SK-N-SH treated with all-trans-retinoic acid at 6 μM for 48 hours (cell line): Measurements from ENCODE around the gene ADAMTSL1.

Experiments used
- ATAC-seq: fragments of 200-7000 bp; cut with Tn5 transposase; 3 replicates; pipeline ENCODE4 v1.9.1; 2020; ENCODE audit warnings: mild to moderate bottlenecking, moderate library complexity
- ARNTL ChIP-seq: fragments of 450-650 bp; formaldehyde crosslinking; IDR thresholded peaks from 2 replicates; pipeline ENCODE4 v1.5.0; 2020; ENCODE audit warnings: low read depth, mild to moderate bottlenecking, moderate library complexity, borderline replicate concordance
- BACH2 ChIP-seq: fragments of 250-450 bp; sonication (Bioruptor Pico); IDR thresholded peaks from 2 replicates; pipeline ENCODE4 v1.9.0; 2021; ENCODE audit warnings: mild to moderate bottlenecking, borderline replicate concordance
- CREB5 ChIP-seq: fragments of 250-450 bp; sonication (Bioruptor Pico); IDR thresholded peaks from 2 replicates; pipeline ENCODE4 v1.5.1; 2020; ENCODE audit warnings: low read depth, mild to moderate bottlenecking, moderate library complexity
- CSDC2 ChIP-seq: fragments of 250-450 bp; sonication (Bioruptor Pico); IDR thresholded peaks from 2 replicates; pipeline ENCODE4 v1.5.0; 2020; ENCODE audit warnings: mild to moderate bottlenecking, moderate library complexity
- CSRNP3 ChIP-seq: fragments of 250-450 bp; sonication (Bioruptor Pico); IDR thresholded peaks from 2 replicates; pipeline ENCODE4 v1.5.1; 2021; ENCODE audit warnings: mild to moderate bottlenecking, moderate library complexity
- ESRRG ChIP-seq: fragments of 250-450 bp; sonication (Bioruptor Pico); IDR thresholded peaks from 2 replicates; pipeline ENCODE4 v1.6.1; 2021; ENCODE audit warnings: mild to moderate bottlenecking
- GLIS3 ChIP-seq: fragments of 250-450 bp; sonication (Bioruptor Pico); IDR thresholded peaks from 2 replicates; pipeline ENCODE4 v1.5.0; 2020; ENCODE audit warnings: mild to moderate bottlenecking, moderate library complexity
- ISL1 ChIP-seq: fragments of 250-450 bp; sonication (Bioruptor Pico); IDR thresholded peaks from 2 replicates; pipeline ENCODE4 v2.1.2; 2022; ENCODE audit warnings: mild to moderate bottlenecking, moderate library complexity
- PATZ1 ChIP-seq: fragments of 250-450 bp; sonication (Bioruptor Pico); IDR thresholded peaks from 2 replicates; pipeline ENCODE4 v1.8.0; 2020; ENCODE audit warnings: mild to moderate bottlenecking, moderate library complexity, borderline replicate concordance
- POU6F1 ChIP-seq: fragments of 250-450 bp; sonication (Bioruptor Pico); IDR thresholded peaks from 2 replicates; pipeline ENCODE4 v1.8.0; 2021; ENCODE audit warnings: low read depth, mild to moderate bottlenecking, moderate library complexity, borderline replicate concordance
- PPARA ChIP-seq: fragments of 250-450 bp; sonication (Bioruptor Pico); IDR thresholded peaks from 2 replicates; pipeline ENCODE4 v1.5.0; 2020; ENCODE audit warnings: mild to moderate bottlenecking, borderline replicate concordance
- RARB ChIP-seq: fragments of 250-450 bp; sonication (Bioruptor Pico); IDR thresholded peaks from 2 replicates; pipeline ENCODE4 v1.8.0; 2021; ENCODE audit warnings: mild to moderate bottlenecking, moderate library complexity
- SNAI2 ChIP-seq: fragments of 250-450 bp; sonication (Bioruptor Pico); IDR thresholded peaks from 2 replicates; pipeline ENCODE4 v1.5.0; 2020; ENCODE audit warnings: mild to moderate bottlenecking, moderate library complexity
- TCF4 ChIP-seq: fragments of 250-450 bp; sonication (Bioruptor Pico); IDR thresholded peaks from 2 replicates; pipeline ENCODE4 v1.8.0; 2021; ENCODE audit warnings: mild to moderate bottlenecking, moderate library complexity, borderline replicate concordance
- TSHZ2 ChIP-seq: fragments of 250-450 bp; sonication (Bioruptor Pico); IDR thresholded peaks from 2 replicates; pipeline ENCODE4 v1.5.0; 2020; ENCODE audit warnings: mild to moderate bottlenecking, moderate library complexity
- ZC3H10 ChIP-seq: fragments of 250-450 bp; sonication (Bioruptor Pico); IDR thresholded peaks from 2 replicates; pipeline ENCODE4 v1.5.1; 2021; ENCODE audit warnings: mild to moderate bottlenecking, moderate library complexity
- ZFP3 ChIP-seq: fragments of 250-450 bp; sonication (Bioruptor Pico); IDR thresholded peaks from 2 replicates; pipeline ENCODE4 v1.5.0; 2020; ENCODE audit warnings: mild to moderate bottlenecking, moderate library complexity
- ZFP30 ChIP-seq: fragments of 450-650 bp; formaldehyde crosslinking; IDR thresholded peaks from 2 replicates; pipeline ENCODE4 v1.5.0; 2022; ENCODE audit warnings: mild to moderate bottlenecking, moderate library complexity
- ZNF565 ChIP-seq: fragments of 450-650 bp; formaldehyde crosslinking; conservative IDR thresholded peaks from 2 replicates; pipeline ENCODE4 v1.5.0; 2020; ENCODE audit warnings: low read depth, mild to moderate bottlenecking, moderate library complexity
- ZNF70 ChIP-seq: fragments of 450-650 bp; formaldehyde crosslinking; IDR thresholded peaks from 2 replicates; pipeline ENCODE4 v1.5.0; 2020; ENCODE audit warnings: mild to moderate bottlenecking, moderate library complexity
- ZNF8 ChIP-seq: fragments of 450-650 bp; formaldehyde crosslinking; IDR thresholded peaks from 2 replicates; pipeline ENCODE4 v1.5.0; 2020; ENCODE audit warnings: mild to moderate bottlenecking, moderate library complexity

ADAMTSL1 gene

GRCh38 chr9:18798106-18798505 lies 324.2 kb downstream of the ADAMTSL1 start:
- TF ChIP-seq PPARA (CRISPR knock-in tag): no peak
- TF ChIP-seq CSDC2: no peak
- no peak for TF ChIP-seq ESRRG (CRISPR knock-in tag)
- no peak for TF ChIP-seq POU6F1 (CRISPR knock-in tag)
- no peak for TF ChIP-seq ZNF70 (CRISPR knock-in tag)
- TF ChIP-seq ZFP30: no peak
- TF ChIP-seq SNAI2 (CRISPR knock-in tag): no peak
- TF ChIP-seq PATZ1 (CRISPR knock-in tag): no peak
- no peak for TF ChIP-seq RARB
- TF ChIP-seq ZNF565 (CRISPR knock-in tag): no peak
- no peak for TF ChIP-seq ISL1
- TF ChIP-seq ZFP3 (CRISPR knock-in tag): no peak
- no peak for TF ChIP-seq GLIS3 (CRISPR knock-in tag)
- TF ChIP-seq CSRNP3 (CRISPR knock-in tag): no peak
- TF ChIP-seq ZNF8: no peak
- TF ChIP-seq TSHZ2 (CRISPR knock-in tag): no peak
- ATAC-seq: peak; percentile 33; the same call in 2 of the 3 replicates

- ATAC-seq: no peak
Measured at GRCh38 chr9:18798508-18799290, 324.7 kb downstream of the ADAMTSL1 start.

More at GRCh38 chr9:18798508-18799290, 324.7 kb downstream of the ADAMTSL1 start:
- TF ChIP-seq RARB (no peak), TCF4 (CRISPR knock-in tag) (no peak), PPARA (CRISPR knock-in tag) (no peak), CSRNP3 (CRISPR knock-in tag) (no peak), TSHZ2 (CRISPR knock-in tag) (no peak), ARNTL (CRISPR knock-in tag) (no peak), PATZ1 (CRISPR knock-in tag) (no peak), ESRRG (CRISPR knock-in tag) (no peak), ZNF8 (no peak), GLIS3 (CRISPR knock-in tag) (no peak), BACH2 (CRISPR knock-in tag) (no peak), CREB5 (CRISPR knock-in tag) (no peak), ZNF70 (CRISPR knock-in tag) (no peak), ZC3H10 (no peak), ZNF565 (CRISPR knock-in tag) (no peak), ISL1 (no peak), ZFP30 (no peak)
